Esophagus muscularis mucosa (tissue), 4 donors: ENCODE data around the gene PADI4. TPM values are rescaled to one million over a fixed set of nuclear protein-coding genes. Genes with fewer than 3 reads are reported as not detected.

ENCODE experiments used
- DNase-seq: peaks from one replicate; pipeline ENCODE4 v3.0.0-alpha.2; 2017; ENCODE audit errors: extremely low spot score
- H3K27ac ChIP-seq, 4 donors: fragments of 200-600 bp; sonication (generic); replicated peaks in 1 of 4; 1 replicate in 3 of 4; 2 replicates in 1 of 4; pipeline ENCODE4 v1.5.1; 2016 to 2019; ENCODE audit warnings: mild to moderate bottlenecking in 1 of 4
- H3K27me3 ChIP-seq, 4 donors: fragments of 200-600 bp; sonication (generic); one replicate each; pipeline versions ENCODE4 v1.5.1 to v1.6.0; 2016 to 2019
- H3K36me3 ChIP-seq, 4 donors: fragments of 200-600 bp; sonication (generic); one replicate each; pipeline ENCODE4 v1.5.1; 2016 to 2019
- H3K4me1 ChIP-seq, 4 donors: fragments of 200-600 bp; sonication (generic); one replicate each; pipeline ENCODE4 v1.5.1; 2016 to 2019
- H3K4me3 ChIP-seq, 4 donors: fragments of 200-600 bp; sonication (generic); 1 replicate in 2 of 4; 2 replicates in 2 of 4; pipeline ENCODE4 v1.5.1; 2016 to 2019; ENCODE audit warnings: mild to moderate bottlenecking in 4 of 4, moderate library complexity in 1 of 4
- H3K9me3 ChIP-seq, 4 donors: fragments of 200-600 bp; sonication (generic); 1 replicate in 3 of 4; 2 replicates in 1 of 4; pipeline ENCODE4 v1.5.1; 2016 to 2019
- EP300 ChIP-seq: sonication (generic); formaldehyde crosslinking; IDR thresholded peaks from one replicate; pipeline ENCODE4 v1.6.1; 2017; ENCODE audit warnings: antibody characterized with exemption
- POLR2A ChIP-seq: fragments of 450-650 bp; IDR thresholded peaks from one replicate; pipeline ENCODE4 v1.6.1; 2017; ENCODE audit warnings: antibody characterized with exemption, moderate library complexity, mild to moderate bottlenecking, low read depth
- POLR2AphosphoS5 ChIP-seq, 2 donors: sonication (generic); formaldehyde crosslinking; IDR thresholded peaks; one replicate each; pipeline ENCODE4 v1.6.1; 2017; ENCODE audit warnings: antibody characterized with exemption in 2 of 2
- WGBS: methylation state at CpG from one replicate; pipeline ENCODE4 v1.1.5; 2018; 5-methylcytosine and 5-hydroxymethylcytosine counted together
- intact Hi-C: fragments of 100-400 bp; cut with DNase I; formaldehyde crosslinking; loops from one replicate; pipeline ENCODE4 v1.15.1; 2023
- total RNA-seq, 4 donors: library from RNA; depleted of rRNA; stranded (reverse); fragments of >200 nt; gene quantifications; one replicate each; pipeline versions ENCODE4 v1.1.0 to v1.2.1, GENCODE V29; 2016
- TF ChIP-seq, protein P1 (sequence below), 3 experiments: fragments of 200-600 bp in 2 of 3; fragments of 450-650 bp in 1 of 3; sonication (generic) in 2 of 3; IDR thresholded peaks; one replicate each; pipeline ENCODE4 v1.5.1; 2017 to 2019; ENCODE audit warnings: antibody characterized with exemption in 3 of 3, mild to moderate bottlenecking in 2 of 3, moderate library complexity in 1 of 3

PADI4 gene
- total RNA-seq, 4 donors from 2014 or later: 5.6 TPM; not detected in 3

DNA sequence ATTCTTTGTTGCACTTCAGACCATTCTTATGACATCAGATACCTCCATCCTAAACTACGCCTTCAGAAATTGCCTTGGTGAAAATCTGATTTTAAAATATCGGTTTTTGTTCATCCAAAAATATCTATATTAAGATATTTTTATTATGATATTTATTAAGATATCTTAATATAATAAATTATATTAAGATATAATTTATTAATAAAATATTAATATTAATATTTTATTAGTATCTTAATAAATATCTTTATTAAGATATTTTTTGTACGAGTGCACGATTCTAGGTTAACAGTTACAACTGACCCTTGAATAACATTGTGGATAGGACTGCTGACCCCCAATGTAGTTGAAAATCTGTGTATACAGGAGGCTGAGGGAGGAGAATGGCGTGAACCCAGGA is 20.9 kb downstream of the PADI4 start:
- no peak for TF ChIP-seq POLR2AphosphoS5 (IDR thresholded peaks at IDR 0.05)
- no peak for TF ChIP-seq EP300
- 74% methylated on average over 5 of the region's 5 CpGs for WGBS
- peaks cover 0 to 52% (median 3%) of the 10 kb centered on the region in 4 donors for H3K27me3 ChIP-seq
- peaks cover 0 to 12% (median 0%) of the 10 kb centered on the region in 4 donors for H3K9me3 ChIP-seq
- intact Hi-C loops: no loop called here
- H3K36me3 ChIP-seq: no peaks in the 10 kb centered on the region
- H3K4me1 ChIP-seq: no peaks in the 10 kb centered on the region
- H3K4me3 ChIP-seq: no peak overlapping the region
- no peak for DNase-seq
- no peak overlapping the region for H3K27ac ChIP-seq

DNA sequence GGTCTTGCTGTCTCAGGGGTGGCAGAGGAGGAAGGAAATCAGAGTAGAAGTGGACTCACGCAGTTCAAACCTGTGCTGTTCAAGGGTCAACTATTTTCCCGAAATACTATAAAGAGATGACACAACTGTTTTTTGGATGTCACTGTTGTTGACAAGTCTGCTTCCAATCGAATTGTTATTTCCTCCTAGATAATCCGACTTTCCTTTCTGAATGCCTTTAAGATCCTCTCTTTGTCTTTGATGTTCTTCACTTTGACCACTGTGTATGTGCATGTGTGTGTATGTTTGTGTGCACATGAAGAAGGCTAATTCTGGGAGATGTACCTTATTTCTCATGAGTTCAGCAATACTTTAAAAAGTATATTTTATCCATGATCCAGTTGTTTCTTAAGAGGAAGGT is 21.6 kb downstream of the PADI4 start:
- 83% methylated on average over 4 of the region's 4 CpGs for WGBS
- Histone ChIP-seq H3K9me3 (peaks cover 0 to 12% (median 0%) of the 10 kb centered on the region in 4 donors), H3K36me3 (no peaks in the 10 kb centered on the region), H3K4me3 (no peak overlapping the region), H3K27me3 (peaks cover 0 to 52% (median 3%) of the 10 kb centered on the region in 4 donors), H3K27ac (no peak overlapping the region), H3K4me1 (no peaks in the 10 kb centered on the region)
- no peak for DNase-seq
- TF ChIP-seq POLR2AphosphoS5 (IDR thresholded peaks at IDR 0.05) (no peak), POLR2A (no peak), EP300 (no peak)
- TF ChIP-seq, protein P1, sequence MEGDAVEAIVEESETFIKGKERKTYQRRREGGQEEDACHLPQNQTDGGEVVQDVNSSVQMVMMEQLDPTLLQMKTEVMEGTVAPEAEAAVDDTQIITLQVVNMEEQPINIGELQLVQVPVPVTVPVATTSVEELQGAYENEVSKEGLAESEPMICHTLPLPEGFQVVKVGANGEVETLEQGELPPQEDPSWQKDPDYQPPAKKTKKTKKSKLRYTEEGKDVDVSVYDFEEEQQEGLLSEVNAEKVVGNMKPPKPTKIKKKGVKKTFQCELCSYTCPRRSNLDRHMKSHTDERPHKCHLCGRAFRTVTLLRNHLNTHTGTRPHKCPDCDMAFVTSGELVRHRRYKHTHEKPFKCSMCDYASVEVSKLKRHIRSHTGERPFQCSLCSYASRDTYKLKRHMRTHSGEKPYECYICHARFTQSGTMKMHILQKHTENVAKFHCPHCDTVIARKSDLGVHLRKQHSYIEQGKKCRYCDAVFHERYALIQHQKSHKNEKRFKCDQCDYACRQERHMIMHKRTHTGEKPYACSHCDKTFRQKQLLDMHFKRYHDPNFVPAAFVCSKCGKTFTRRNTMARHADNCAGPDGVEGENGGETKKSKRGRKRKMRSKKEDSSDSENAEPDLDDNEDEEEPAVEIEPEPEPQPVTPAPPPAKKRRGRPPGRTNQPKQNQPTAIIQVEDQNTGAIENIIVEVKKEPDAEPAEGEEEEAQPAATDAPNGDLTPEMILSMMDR (IDR thresholded peaks at IDR 0.05): no peak
- intact Hi-C loops: loop anchor here (10.0 kb wide), 1 partner anchor 205 kb away; no protein-coding TSS in a partner anchor

DNA sequence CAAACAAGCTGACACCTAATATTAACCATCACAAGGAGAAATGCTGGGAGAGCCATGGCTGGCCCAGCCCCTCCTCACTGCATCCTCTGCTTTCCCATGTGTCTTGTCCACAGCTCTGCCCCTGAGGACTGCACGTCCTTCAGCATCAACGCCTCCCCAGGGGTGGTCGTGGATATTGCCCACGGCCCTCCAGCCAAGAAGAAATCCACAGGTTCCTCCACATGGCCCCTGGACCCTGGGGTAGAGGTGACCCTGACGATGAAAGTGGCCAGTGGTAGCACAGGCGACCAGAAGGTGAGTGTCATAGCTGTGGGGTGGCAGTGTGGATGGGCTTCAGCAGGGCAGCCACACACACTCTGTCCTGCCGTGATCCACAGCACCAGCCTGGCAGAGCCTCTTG is 22.9 kb downstream of the PADI4 start:
- Histone ChIP-seq H3K4me3 (no peak overlapping the region), H3K27ac (no peak overlapping the region), H3K27me3 (peaks cover 0 to 61% (median 5%) of the 10 kb centered on the region in 4 donors), H3K36me3 (no peaks in the 10 kb centered on the region), H3K9me3 (peaks cover 0 to 12% (median 0%) of the 10 kb centered on the region in 4 donors), H3K4me1 (no peaks in the 10 kb centered on the region)
- intact Hi-C loops: loop anchor here (10.0 kb wide), 1 partner anchor 206 kb away; no protein-coding TSS in a partner anchor
- TF ChIP-seq POLR2A (no peak), EP300 (no peak), POLR2AphosphoS5 (IDR thresholded peaks at IDR 0.05) (no peak)
- TF ChIP-seq, protein P1 (IDR thresholded peaks at IDR 0.05): no peak
- WGBS: 76% methylated on average over 7 of the region's 7 CpGs
- no peak for DNase-seq

DNA sequence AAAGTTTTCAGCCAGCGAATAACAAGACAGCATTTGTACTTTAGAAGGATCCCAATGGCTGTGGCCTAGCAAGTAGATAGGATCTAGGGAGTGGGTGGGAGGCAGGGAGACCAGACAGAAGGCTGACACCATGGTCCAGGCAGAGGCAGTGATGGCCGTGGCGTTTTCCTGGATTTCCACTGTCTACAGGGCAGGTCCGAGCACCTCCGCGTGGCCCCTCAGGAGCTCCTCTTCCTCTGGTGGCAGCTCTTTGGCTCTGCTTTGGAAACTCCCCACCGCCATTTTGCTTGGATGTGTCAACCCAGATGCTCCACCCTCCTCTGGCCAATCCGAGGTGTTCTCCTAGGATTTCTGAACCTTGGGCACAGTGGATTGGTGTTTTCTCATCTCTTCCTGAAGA is 25.1 kb downstream of the PADI4 start:
- H3K27me3 ChIP-seq: peaks cover 0 to 65% (median 4%) of the 10 kb centered on the region in 4 donors
- H3K4me1 ChIP-seq: no peaks in the 10 kb centered on the region
- WGBS: 90% methylated on average over 8 of the region's 8 CpGs
- no peak for DNase-seq
- TF ChIP-seq POLR2AphosphoS5 (IDR thresholded peaks at IDR 0.05) (no peak), EP300 (no peak), POLR2A (no peak)
- TF ChIP-seq, protein P1 (IDR thresholded peaks at IDR 0.05): no peak
- peaks cover 0 to 12% (median 0%) of the 10 kb centered on the region in 4 donors for H3K9me3 ChIP-seq
- no peaks in the 10 kb centered on the region for H3K36me3 ChIP-seq
- intact Hi-C loops: loop anchor here (10.0 kb wide), 1 partner anchor 208 kb away; no protein-coding TSS in a partner anchor
- no peak overlapping the region for H3K27ac ChIP-seq
- H3K4me3 ChIP-seq: no peak overlapping the region

DNA sequence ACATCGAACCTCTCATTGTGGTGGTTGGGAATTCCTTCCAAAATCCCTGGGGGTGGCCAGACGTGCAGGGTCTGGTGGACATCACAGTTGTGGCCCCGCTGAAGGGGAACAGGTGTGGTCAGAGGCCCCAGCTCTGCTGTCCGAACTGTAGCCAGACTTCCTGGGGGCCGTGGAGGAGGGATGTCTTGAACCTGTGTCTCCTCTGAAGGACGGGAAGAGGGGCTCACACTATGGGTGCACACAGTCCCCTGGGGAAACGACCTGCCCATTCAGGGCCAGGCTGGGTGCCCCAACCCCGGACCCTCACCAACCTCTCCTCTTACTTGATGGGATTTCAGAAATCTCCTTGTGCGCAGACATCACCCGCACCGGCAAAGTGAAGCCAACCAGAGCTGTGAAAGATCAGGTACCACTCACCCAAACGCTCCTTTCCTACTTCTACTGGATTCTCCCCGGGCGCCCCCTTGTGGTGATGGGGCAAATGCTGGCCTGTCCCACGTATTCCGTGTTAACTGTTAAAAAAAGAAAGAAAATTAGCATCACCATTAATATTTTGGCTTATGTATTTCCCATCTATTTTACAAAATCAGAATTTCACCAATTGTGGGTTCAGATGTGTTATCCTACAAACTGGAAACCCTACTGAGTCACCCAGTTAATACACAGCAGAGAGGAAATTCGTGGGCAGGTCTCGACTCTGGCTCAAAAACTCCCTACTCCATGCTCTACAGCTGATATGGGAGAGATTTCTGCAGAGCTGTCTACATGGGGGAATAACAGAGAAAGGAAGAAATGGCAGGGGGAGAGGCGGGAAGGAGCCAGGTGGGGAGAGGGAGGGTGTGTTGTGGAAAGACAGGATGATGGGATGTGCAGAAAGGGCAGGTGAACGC is 28.1 kb downstream of the PADI4 start:
- TF ChIP-seq, protein P1 (IDR thresholded peaks at IDR 0.05): peak; percentile 40 to 66 (median 56)
- TF ChIP-seq EP300 (no peak), POLR2A (no peak)
- Histone ChIP-seq H3K27me3 (peaks cover 0 to 58% (median 3%) of the 10 kb centered on the region in 4 donors), H3K4me3 (no peak overlapping the region), H3K36me3 (no peaks in the 10 kb centered on the region), H3K4me1 (no peaks in the 10 kb centered on the region), H3K9me3 (peaks cover 0 to 12% (median 0%) of the 10 kb centered on the region in 4 donors), H3K27ac (no peak overlapping the region)
- WGBS: 25% methylated on average over 13 of the region's 20 CpGs
- intact Hi-C loops: loop anchor here (10.0 kb wide), 1 partner anchor 211 kb away; no protein-coding TSS in a partner anchor
- DNase-seq: no peak
